Activated CD4-positive, alpha-beta T cell treated with anti-CD3 and anti-CD28 coated beads, Interleukin-2, amount 10 ng/mL, durations not matched to agents 7 days and 5 days (primary cell): Measurements from ENCODE around the gene KIRREL2. TPM values are rescaled to one million over a fixed set of nuclear protein-coding genes. Genes with fewer than 3 reads are reported as not detected.

Experiments
- CTCF ChIA-PET: fragments of 350-600 bp; sonication (Branson Sonifier 250); formaldehyde crosslinking; loops from one replicate; lab custom pipeline; 2021; ENCODE audit warnings: antibody characterized with exemption; lab: Charles Lee
- POLR2A ChIA-PET: fragments of 350-600 bp; sonication (Branson Sonifier 250); formaldehyde crosslinking; loops from one replicate; lab custom pipeline; 2021; ENCODE audit warnings: antibody characterized with exemption; lab: Charles Lee
- DNase-seq: peaks from one replicate; pipeline ENCODE4 v3.0.0-alpha.2; 2020
- H3K27ac Mint-ChIP-seq: one replicate; pipeline ENCODE4 v1.8.0; 2021; ENCODE audit warnings: mild to moderate bottlenecking, moderate library complexity, mixed read lengths
- H3K27me3 Mint-ChIP-seq: one replicate; pipeline ENCODE4 v1.8.0; 2021; ENCODE audit warnings: mixed read lengths
- H3K36me3 Mint-ChIP-seq: one replicate; pipeline ENCODE4 v1.8.0; 2021; ENCODE audit warnings: low read depth, mixed read lengths
- H3K4me1 Mint-ChIP-seq: one replicate; pipeline ENCODE4 v1.8.0; 2021; ENCODE audit warnings: mixed read lengths
- H3K4me3 Mint-ChIP-seq: one replicate; pipeline ENCODE4 v1.8.0; 2021; ENCODE audit warnings: mild to moderate bottlenecking, moderate library complexity, mixed read lengths
- H3K9me3 Mint-ChIP-seq: one replicate; pipeline ENCODE4 v1.8.0; 2021; ENCODE audit warnings: mixed read lengths
- total RNA-seq, 2 experiments: library from RNA; stranded (reverse); gene quantifications; one replicate each; pipeline ENCODE4 v1.2.3, GENCODE V29; 2021

KIRREL2 gene
- total RNA-seq, 2 experiments from 2014 or later, result 0.19 to 0.25 TPM

DNA sequence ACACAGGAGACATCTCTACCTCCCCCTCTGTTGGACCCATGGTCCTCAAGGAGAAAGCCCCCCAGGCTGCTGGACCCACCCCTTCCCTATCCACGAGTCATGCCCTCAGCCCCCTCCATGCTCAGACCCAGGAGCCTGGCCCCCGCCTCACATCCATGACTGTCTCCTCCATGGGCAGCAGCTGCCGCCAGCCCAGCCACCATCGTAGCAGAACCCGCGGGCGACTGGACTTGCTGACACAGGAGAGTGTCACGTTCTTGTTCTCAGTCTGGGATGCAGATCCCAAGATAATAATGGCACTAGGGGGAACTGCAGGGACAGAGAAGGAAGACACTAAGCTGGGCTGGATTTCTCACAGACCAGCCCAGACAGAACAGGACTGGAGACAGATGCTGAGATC lies 8.2 kb upstream of the KIRREL2 start:
- no peak for DNase-seq
- H3K27me3 Mint-ChIP-seq, result peaks cover 52% of the 10 kb centered on the region
- POLR2A ChIA-PET, result no interaction called here
- CTCF ChIA-PET, result no interaction called here
- H3K4me1 Mint-ChIP-seq, result peaks cover 17% of the 10 kb centered on the region
- H3K4me3 Mint-ChIP-seq, result no peak overlapping the region
- no peaks in the 10 kb centered on the region for H3K36me3 Mint-ChIP-seq
- H3K9me3 Mint-ChIP-seq, result no peaks in the 10 kb centered on the region
- no peak overlapping the region for H3K27ac Mint-ChIP-seq

DNA sequence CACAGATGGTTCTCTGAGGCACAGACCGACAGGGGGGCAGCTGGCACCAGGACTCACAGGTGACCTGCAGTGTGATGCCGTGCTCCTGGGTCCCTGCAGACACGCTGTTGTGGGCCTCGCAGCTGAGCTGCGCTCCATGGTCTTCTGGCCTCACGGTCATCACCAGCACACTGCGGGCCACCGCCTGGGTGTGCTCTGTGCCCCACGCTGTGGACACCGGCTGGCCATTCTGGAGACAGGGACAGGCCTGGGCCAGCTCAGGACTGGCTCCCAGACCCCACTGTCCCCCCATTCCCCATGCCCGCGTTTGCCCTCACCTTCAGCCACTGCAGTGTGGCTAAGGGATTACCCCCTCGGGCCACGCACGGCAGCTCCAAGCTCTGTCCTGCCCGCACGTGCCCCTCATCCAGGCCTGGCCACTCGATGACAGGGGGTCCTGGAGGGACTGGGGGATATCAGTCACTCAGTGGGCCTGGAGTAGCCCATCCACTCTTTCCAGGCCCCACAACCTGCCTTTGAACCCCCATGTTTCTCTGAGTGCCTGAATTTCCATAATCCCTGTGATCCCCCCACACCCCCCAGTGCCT lies 7.7 kb upstream of the KIRREL2 start:
- POLR2A ChIA-PET, result no interaction called here
- Mint-ChIP-seq H3K27ac (no peak overlapping the region), H3K4me3 (no peak overlapping the region), H3K9me3 (no peaks in the 10 kb centered on the region), H3K4me1 (peaks cover 17% of the 10 kb centered on the region), H3K27me3 (peaks cover 47% of the 10 kb centered on the region), H3K36me3 (no peaks in the 10 kb centered on the region)
- DNase-seq, result no peak
- CTCF ChIA-PET, result interaction anchor here (0.5 kb wide), 1 partner anchor 84 kb away, joined by 4 read pairs; no protein-coding TSS in a partner anchor

DNA sequence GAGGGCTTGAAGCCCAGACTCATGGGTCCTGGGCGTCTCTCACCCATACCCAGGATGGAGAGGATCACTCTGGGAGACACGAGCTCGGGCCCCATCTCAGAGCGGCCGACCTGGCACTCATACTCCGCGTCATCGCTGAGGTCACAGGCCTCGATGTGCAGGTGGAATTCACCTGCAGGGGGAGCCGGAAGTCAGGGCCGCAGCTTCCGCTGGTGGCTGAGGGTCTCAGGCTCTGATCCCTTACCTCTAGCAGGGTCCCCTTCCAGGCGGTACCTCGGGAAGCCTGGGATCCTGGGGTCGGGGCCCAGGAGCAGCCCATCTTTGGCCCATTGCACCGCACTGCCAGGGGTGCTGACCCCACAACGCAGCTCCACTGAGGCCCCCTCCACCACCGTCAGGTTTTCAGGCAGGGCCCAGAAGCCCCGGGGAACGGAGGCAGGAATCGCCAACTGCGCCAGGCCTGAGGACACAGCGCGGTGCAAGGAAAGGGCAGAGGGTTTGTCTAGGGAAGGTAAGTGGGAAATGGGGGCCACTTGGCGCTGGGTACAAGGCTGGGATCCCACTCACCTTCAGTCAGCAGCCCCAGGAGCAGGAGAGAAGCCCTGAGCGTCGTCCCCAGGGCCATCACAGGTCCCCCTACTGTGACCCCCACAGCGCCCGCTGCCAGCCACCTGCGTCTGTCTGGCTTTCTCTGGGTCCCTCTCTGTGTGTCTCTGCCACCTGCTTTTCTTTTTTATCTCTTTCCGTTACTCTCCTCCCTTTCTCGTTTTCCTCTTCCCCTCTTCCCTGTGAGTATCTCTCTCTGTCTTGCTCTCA lies 5.3 kb upstream of the KIRREL2 start:
- no peaks in the 10 kb centered on the region for H3K36me3 Mint-ChIP-seq
- H3K4me1 Mint-ChIP-seq, result peaks cover 1% of the 10 kb centered on the region
- POLR2A ChIA-PET, result no interaction called here
- CTCF ChIA-PET, result interaction anchor here (0.8 kb wide), 1 partner anchor 9 kb away, joined by 3 read pairs; no protein-coding TSS in a partner anchor
- peaks cover 39% of the 10 kb centered on the region for H3K27me3 Mint-ChIP-seq
- DNase-seq, result no peak
- H3K27ac Mint-ChIP-seq, result no peak overlapping the region
- H3K9me3 Mint-ChIP-seq, result no peaks in the 10 kb centered on the region
- H3K4me3 Mint-ChIP-seq, result no peak overlapping the region

DNA sequence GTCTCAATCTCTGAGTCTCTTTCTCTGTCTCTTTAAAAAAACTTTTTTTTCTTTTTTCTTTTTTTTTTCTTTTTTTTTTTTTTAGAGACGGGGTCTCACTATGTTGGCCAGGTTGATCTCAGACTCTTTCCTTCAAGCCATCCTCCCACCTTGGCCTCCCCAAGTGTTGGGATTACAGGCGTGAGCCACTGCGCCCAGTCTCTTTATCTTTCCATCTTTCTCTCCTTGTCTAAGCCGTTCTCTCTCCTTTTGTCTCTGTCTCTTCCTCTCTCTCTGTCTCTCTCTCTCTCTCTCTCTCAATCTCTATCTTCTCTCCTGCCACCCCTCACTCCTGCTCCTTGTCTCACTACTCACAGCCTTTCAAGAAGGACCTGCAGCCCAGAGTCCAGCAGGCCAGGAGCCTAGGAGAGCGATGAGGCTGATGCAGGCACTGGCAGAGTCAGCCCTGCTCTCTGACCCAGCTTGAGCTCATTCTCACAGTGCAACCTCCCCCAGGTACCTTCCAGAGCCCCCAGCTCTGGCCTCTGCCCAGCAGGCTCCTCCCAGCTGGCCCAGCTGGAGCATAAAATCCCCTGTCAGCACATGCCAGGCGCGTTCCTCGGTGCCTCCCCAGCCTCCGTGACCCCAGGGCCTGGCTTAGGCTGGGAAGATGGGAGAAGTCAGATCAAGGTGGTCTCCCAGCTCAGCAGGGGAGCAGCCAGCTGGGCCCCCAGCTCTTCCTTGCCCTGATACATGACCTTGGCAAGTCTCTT lies 4.5 kb upstream of the KIRREL2 start, which contains the start of gene NPHS1:
NPHS1 (minus strand) TSS at position 476 of the 752 bp plus-strand sequence. CDS start 667 bp downstream, outside the sequence.
- peaks cover 35% of the 10 kb centered on the region for H3K27me3 Mint-ChIP-seq
- H3K27ac Mint-ChIP-seq, result no peak within 1 kb of the TSS
- ChIA-PET POLR2A (no interaction called here), CTCF (no interaction called here)
- H3K9me3 Mint-ChIP-seq, result no peaks in the 10 kb centered on the region
- DNase-seq, result no peak
- H3K36me3 Mint-ChIP-seq, result no peaks in the 10 kb centered on the region
- H3K4me3 Mint-ChIP-seq, result no peak within 1 kb of the TSS
- H3K4me1 Mint-ChIP-seq, result peaks cover 4% of the 10 kb centered on the region

DNA sequence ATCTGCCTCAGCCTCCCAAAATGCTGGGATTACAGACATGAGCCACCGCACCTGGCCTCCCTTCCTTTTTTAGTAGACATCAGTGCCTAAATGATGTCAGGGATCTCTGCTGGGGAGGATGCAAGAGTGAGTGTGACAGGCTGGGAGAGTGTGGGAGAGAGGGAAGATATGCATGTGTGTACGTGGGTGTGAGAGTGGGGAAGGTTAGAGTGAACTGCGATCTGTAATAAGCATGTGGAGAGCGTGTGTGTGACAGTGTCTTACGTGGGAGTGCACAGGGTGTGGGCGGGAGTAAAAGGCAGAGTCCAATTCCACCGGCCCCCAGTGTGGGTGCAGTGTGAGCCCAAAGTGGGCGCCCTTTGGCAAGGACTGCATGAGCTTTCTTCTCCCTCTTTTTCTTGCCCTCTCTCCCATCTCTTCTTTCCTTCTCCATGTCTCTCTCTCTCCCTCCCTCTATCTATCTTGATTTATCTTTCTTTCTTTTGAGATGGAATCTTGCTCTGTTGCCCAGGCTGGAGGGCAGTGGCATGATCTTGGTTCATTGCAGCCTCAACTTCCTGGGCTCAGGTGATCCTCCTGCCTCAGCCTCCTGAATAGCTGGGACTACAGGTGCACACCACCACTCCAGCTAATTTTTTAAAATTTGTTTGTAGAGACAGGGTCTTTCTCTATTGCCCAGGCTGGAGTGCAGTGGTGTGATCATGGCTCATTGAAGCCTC lies 3.5 kb upstream of the KIRREL2 start:
- no peaks in the 10 kb centered on the region for H3K9me3 Mint-ChIP-seq
- no peak overlapping the region for H3K27ac Mint-ChIP-seq
- no peak for DNase-seq
- H3K27me3 Mint-ChIP-seq, result peaks cover 43% of the 10 kb centered on the region
- ChIA-PET CTCF (no interaction called here), POLR2A (no interaction called here)
- peaks cover 7% of the 10 kb centered on the region for H3K4me1 Mint-ChIP-seq
- H3K4me3 Mint-ChIP-seq, result no peak overlapping the region
- no peaks in the 10 kb centered on the region for H3K36me3 Mint-ChIP-seq

DNA sequence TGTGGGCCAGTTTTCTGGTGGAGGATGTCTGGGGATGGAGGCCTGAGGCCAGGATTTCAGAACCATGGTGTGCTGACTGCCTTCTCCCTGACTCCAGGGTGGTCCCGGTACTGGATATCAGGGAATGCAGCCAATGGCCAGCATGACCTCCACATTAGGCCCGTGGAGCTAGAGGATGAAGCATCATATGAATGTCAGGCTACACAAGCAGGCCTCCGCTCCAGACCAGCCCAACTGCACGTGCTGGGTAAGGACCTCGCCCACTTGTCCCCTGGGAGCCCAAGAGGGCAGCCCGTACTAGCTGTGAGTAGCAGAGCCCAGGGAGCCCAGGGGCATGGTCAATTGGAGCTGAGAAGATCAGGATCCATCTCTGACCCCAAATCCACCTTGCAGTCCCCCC lies 1.6 kb downstream of the KIRREL2 start:
- H3K27ac Mint-ChIP-seq, result no peak overlapping the region
- H3K36me3 Mint-ChIP-seq, result no peaks in the 10 kb centered on the region
- no peak for DNase-seq
- POLR2A ChIA-PET, result no interaction called here
- peaks cover 64% of the 10 kb centered on the region for H3K27me3 Mint-ChIP-seq
- H3K4me1 Mint-ChIP-seq, result peaks cover 10% of the 10 kb centered on the region
- CTCF ChIA-PET, result interaction anchor here (1.5 kb wide), 1 partner anchor 50 kb away, joined by 5 read pairs; the partner anchor contains the start of gene TYROBP
- no peaks in the 10 kb centered on the region for H3K9me3 Mint-ChIP-seq
- no peak overlapping the region for H3K4me3 Mint-ChIP-seq

DNA sequence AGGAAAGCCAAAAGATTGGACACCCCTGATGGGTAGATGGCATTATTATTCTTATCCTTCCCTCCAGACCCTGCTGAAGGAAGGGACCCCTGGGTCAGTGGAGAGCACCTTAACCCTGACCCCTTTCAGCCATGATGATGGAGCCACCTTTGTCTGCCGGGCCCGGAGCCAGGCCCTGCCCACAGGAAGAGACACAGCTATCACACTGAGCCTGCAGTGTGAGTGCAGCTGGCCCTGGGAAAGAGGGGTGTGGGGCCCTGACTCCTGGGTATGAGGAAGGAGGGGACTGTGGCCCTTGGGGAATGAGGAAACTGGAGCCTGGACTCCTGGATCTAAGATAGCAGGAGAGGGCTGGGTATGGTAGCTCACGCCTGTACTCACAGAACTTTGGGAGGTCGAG lies 2.7 kb downstream of the KIRREL2 start:
- ChIA-PET POLR2A (no interaction called here), CTCF (interaction anchor here (1.0 to 1.5 kb wide), 2 partner anchors 9 to 49 kb away, joined by 5 read pairs; partner anchors contain the start of genes APLP1 and TYROBP)
- peaks cover 66% of the 10 kb centered on the region for H3K27me3 Mint-ChIP-seq
- no peak for DNase-seq
- no peak overlapping the region for H3K4me3 Mint-ChIP-seq
- no peak overlapping the region for H3K27ac Mint-ChIP-seq
- peaks cover 10% of the 10 kb centered on the region for H3K4me1 Mint-ChIP-seq
- no peaks in the 10 kb centered on the region for H3K9me3 Mint-ChIP-seq
- no peaks in the 10 kb centered on the region for H3K36me3 Mint-ChIP-seq

DNA sequence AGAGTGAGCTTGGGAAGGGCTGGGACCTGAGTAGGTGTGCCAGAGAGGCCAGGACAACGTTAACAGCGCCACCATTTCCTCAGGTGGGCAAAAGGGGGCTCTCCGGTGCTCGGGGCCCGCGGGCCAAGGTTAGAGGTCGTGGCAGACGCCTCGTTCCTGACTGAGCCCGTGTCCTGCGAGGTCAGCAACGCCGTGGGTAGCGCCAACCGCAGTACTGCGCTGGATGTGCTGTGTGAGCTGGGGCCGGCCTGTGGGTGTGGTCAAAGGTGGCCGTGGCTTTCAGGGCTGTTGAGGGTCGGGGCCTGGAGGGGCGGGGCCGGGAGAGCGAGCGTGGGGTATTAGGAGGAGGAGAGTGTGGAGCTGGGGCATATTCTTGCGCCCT lies 3.7 kb downstream of the KIRREL2 start:
- H3K27me3 Mint-ChIP-seq, result peaks cover 59% of the 10 kb centered on the region

DNA sequence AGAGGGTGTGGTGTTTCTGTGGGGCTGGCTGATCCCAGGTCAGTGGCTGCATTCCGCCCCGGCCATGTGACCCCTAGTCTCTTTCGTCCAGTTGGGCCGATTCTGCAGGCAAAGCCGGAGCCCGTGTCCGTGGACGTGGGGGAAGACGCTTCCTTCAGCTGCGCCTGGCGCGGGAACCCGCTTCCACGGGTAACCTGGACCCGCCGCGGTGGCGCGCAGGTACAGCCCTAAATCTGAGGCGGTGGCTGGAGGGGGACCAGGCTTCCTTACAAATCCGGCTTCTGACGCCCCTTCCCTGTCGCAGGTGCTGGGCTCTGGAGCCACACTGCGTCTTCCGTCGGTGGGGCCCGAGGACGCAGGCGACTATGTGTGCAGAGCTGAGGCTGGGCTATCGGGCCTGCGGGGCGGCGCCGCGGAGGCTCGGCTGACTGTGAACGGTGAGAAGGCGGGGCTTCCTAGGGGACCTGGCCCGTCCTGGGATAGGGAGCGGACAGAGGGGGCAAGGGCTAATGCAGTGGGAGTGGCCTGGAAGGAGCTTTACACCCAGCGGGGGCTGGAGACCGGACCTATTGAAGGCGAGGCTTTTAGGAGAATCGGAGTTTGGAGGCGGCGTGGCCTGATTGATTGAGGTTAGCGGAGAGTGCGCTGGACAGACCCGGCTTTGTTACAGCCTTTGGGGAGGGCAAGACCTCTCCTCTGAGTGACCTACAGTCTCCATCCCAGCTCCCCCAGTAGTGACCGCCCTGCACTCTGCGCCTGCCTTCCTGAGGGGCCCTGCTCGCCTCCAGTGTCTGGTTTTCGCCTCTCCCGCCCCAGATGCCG lies 4.3 kb downstream of the KIRREL2 start:
- Mint-ChIP-seq H3K9me3 (no peaks in the 10 kb centered on the region), H3K36me3 (no peaks in the 10 kb centered on the region), H3K27me3 (peaks cover 58% of the 10 kb centered on the region), H3K4me1 (peaks cover 10% of the 10 kb centered on the region), H3K4me3 (no peak overlapping the region), H3K27ac (no peak overlapping the region)
- ChIA-PET CTCF (no interaction called here), POLR2A (no interaction called here)
- no peak for DNase-seq

More for the DNA sequence above, 3.7 kb downstream of the KIRREL2 start:
- Mint-ChIP-seq H3K27ac (no peak overlapping the region), H3K9me3 (no peaks in the 10 kb centered on the region), H3K36me3 (no peaks in the 10 kb centered on the region), H3K4me1 (peaks cover 10% of the 10 kb centered on the region), H3K4me3 (no peak overlapping the region)
- CTCF ChIA-PET, result no interaction called here
- DNase-seq, result no peak
- POLR2A ChIA-PET, result no interaction called here

DNA sequence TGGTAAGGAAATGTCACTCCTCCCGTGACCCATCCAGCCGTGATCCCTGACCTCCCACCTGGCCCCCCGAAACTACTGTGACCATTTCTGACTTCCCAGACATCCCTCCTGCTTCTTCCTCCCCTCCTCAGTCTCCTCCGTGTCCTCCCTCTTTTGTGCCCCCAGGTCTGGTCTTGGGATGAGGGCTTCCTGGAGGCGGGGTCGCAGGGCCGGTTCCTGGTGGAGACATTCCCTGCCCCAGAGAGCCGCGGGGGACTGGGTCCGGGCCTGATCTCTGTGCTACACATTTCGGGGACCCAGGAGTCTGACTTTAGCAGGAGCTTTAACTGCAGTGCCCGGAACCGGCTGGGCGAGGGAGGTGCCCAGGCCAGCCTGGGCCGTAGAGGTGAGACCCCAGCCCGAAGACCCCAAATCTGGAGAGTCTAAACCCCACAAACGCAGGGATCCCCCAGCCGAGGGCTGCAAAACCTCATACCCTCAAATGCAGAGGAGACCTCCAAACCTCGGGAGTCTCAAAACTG lies 5.0 kb downstream of the KIRREL2 start:
- CTCF ChIA-PET, result no interaction called here
- Mint-ChIP-seq H3K4me1 (peaks cover 10% of the 10 kb centered on the region), H3K4me3 (no peak overlapping the region), H3K36me3 (no peaks in the 10 kb centered on the region), H3K9me3 (no peaks in the 10 kb centered on the region), H3K27me3 (peaks cover 63% of the 10 kb centered on the region), H3K27ac (no peak overlapping the region)
- no peak for DNase-seq
- POLR2A ChIA-PET, result no interaction called here

DNA sequence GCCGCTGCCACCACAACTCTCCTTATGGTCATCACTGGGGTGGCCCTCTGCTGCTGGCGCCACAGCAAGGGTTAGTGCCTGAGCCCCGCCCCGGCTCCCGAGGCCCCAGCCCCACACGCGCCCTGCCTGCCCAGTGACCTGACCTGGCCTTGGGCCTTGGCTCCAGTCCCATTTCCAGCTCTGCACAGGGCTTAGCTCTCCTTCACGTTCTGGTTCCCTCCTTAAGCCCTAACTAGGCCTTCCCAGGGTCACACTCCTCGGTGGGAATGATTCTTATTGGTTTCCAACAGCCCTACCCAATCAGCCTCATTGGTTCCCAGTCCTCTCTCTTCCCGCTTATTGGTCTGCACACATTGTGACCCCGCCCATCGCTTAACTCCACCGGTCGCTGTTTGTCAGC lies 5.8 kb downstream of the KIRREL2 start:
- Mint-ChIP-seq H3K9me3 (no peaks in the 10 kb centered on the region), H3K27ac (no peak overlapping the region), H3K4me1 (peaks cover 3% of the 10 kb centered on the region), H3K36me3 (no peaks in the 10 kb centered on the region), H3K4me3 (no peak overlapping the region), H3K27me3 (peaks cover 62% of the 10 kb centered on the region)
- no peak for DNase-seq
- ChIA-PET POLR2A (no interaction called here), CTCF (no interaction called here)

DNA sequence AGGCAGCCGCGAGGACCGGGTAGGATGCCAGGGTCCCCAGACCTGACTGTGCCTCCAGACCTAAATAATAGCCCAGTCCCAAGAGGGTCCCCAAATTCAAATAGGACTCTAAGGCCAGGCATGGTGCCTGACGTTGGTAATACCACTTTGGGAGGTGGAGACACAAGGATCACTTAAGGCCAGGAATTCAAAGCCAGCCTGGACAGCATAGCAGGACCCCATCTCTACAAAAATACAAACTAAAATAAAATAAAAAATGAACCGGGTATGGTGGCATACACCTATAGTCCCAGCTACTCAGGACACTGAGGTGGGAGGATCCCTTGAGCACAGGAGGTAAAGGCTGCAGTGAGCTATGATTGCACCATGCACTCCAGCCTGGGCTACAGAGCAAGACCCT lies 6.3 kb downstream of the KIRREL2 start:
- H3K9me3 Mint-ChIP-seq, result no peaks in the 10 kb centered on the region
- no peaks in the 10 kb centered on the region for H3K36me3 Mint-ChIP-seq
- CTCF ChIA-PET, result no interaction called here
- no peak overlapping the region for H3K4me3 Mint-ChIP-seq
- no peak for DNase-seq
- H3K27me3 Mint-ChIP-seq, result peaks cover 64% of the 10 kb centered on the region
- H3K4me1 Mint-ChIP-seq, result peaks cover 5% of the 10 kb centered on the region
- no peak overlapping the region for H3K27ac Mint-ChIP-seq
- POLR2A ChIA-PET, result no interaction called here
